Motor neuron (in vitro differentiated cells): ENCODE measurements around the gene CARMIL1. TPM values are rescaled to one million over a fixed set of nuclear protein-coding genes. Genes with fewer than 3 reads are reported as not detected.
A peak's percentile ranks its signal among the peaks of the same experiment; 100 is the strongest.

Experiments used
- ATAC-seq, 8 experiments: fragments of 200-7000 bp; cut with Tn5 transposase; replicated peaks in 6 of 8; 2 replicates each; pipeline ENCODE4 v1.8.0; 2021; ENCODE audit warnings: mild to moderate bottlenecking in 8 of 8, moderate library complexity in 8 of 8
- H3K27ac ChIP-seq, 2 donors: fragments of 250-450 bp; sonication (Bioruptor Pico); 2 replicates each; pipeline ENCODE4 v1.9.0; 2021; ENCODE audit warnings: antibody characterized with exemption in 2 of 2, mild to moderate bottlenecking in 2 of 2, moderate library complexity in 1 of 2
- H3K4me1 ChIP-seq, 2 donors: fragments of 250-450 bp; sonication (Bioruptor Pico); replicated peaks in 1 of 2; 2 replicates each; pipeline ENCODE4 v1.6.1; 2021; ENCODE audit warnings: antibody characterized with exemption in 2 of 2, mild to moderate bottlenecking in 2 of 2, moderate library complexity in 1 of 2
- H3K4me3 ChIP-seq, 5 donors: fragments of 250-450 bp; sonication (Bioruptor Pico); 2 replicates each; pipeline ENCODE4 v1.9.0; 2021; ENCODE audit warnings: antibody characterized with exemption in 5 of 5, mild to moderate bottlenecking in 5 of 5, moderate library complexity in 4 of 5
- WGBS, 10 experiments: fragments of 450-650 bp; shearing (Covaris generic); methylation state at CpG; one replicate each; pipeline ENCODE4 v1.0.0; 2022; 5-methylcytosine and 5-hydroxymethylcytosine counted together
- in situ Hi-C, 9 experiments: fragments of 400-800 bp; cut with MboI; loops; one replicate each; pipeline ENCODE4 v1.15.0; 2021; ENCODE audit warnings: low sequenced_read_pairs in 9 of 9, low pct_unique_long_range_greater_than_20kb in 2 of 9; ENCODE audit not compliant: unreplicated experiment in 9 of 9
- total RNA-seq, 8 experiments: library from RNA; unstranded; fragments of 300-600 nt; gene quantifications; 2 replicates each; pipeline versions ENCODE4 v1.2.3 to v1.2.4, GENCODE V29; 2022

CARMIL1 gene
- total RNA-seq, 8 experiments from 2014 or later = 1.7 to 52.5 (median 6.4) TPM

DNA sequence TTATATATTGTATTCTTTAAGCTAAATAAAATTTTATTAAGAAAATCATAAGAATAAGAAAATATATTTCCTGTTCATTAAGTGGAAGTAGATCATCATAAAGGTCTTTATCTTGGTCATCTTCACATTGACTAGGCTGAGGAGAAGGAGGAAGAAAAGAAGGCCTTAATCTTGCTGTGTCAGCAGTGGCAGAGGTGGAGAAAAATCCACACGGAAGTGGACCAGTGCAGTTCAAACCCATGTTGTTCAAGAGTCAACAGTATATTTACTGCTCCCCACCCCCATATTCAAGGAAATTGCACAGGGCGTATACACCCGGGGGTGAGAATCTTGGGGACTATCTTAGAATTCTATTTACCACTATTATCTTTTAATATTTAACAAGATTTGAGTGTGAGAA, 194.3 kb downstream of the CARMIL1 start:
- in situ Hi-C loops = no loop called here
- no peaks in the 10 kb centered on the region for H3K4me1 ChIP-seq
- no peak overlapping the region for H3K4me3 ChIP-seq
- WGBS, 10 experiments = 55 to 100% (median 92%) methylated on average over 1 to 3 of the region's 3 CpGs; no CpG with 5 or more reads in 1 of the 10 experiments
- no peak for ATAC-seq
- no peak overlapping the region for H3K27ac ChIP-seq

DNA sequence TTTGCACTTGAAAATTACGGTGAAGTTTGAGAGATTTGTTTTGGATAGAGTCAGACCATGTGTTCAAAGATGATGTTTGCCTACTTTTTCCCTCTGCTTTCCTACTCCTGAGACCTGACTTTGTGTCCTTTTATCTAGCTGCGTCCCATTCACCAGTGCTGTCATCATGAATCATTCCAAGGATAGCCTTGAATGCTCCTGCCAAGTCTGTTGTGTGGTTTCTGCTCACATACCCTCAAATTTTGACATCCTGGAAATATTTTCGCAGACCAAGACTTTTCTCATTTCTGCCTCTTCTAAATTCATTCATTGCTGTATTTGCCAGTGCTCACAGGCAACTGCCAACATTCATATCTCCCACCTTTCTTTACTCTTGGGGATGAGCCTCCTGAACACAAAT, 197.0 kb downstream of the CARMIL1 start:
- Histone ChIP-seq H3K4me3 (no peak overlapping the region), H3K27ac (no peak overlapping the region), H3K4me1 (no peaks in the 10 kb centered on the region)
- WGBS, 10 experiments = 47 to 96% (median 79%) methylated on average over 1 to 3 of the region's 3 CpGs
- ATAC-seq = no peak
- in situ Hi-C loops = loop anchor here in 2 of 9 experiments (25.0 kb wide), 1 partner anchor 214 kb away; no protein-coding TSS in a partner anchor

DNA sequence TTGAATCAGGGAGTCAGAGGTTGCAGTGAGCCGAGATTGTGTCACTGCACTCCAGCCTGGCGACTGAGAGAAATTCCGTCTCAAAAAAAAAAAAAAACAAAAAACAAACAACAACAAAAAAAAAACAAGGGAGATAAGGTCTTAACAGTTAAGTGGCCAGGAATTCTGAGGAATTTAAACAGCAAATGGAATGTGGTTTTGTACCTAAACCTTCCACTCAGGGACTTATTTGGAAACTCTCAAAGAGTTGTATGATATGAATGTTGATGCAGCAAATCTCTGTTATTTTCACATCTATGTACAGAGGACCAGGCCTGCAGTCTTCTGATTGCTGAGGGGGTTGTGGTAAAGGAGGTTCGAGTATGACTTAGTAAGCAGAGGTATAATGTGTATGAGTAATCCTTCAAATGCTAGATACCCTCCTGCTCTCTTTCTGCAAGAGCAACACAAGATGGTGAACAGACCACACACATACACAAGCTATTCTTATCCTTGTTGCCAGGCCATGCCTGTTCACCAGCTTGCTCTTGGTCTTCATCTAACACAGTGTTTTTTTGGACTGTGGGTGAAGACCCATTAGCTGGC, 197.9 kb downstream of the CARMIL1 start:
- in situ Hi-C loops = loop anchor here in 2 of 9 experiments (25.0 kb wide), 1 partner anchor 215 kb away; no protein-coding TSS in a partner anchor
- no peak for ATAC-seq

DNA sequence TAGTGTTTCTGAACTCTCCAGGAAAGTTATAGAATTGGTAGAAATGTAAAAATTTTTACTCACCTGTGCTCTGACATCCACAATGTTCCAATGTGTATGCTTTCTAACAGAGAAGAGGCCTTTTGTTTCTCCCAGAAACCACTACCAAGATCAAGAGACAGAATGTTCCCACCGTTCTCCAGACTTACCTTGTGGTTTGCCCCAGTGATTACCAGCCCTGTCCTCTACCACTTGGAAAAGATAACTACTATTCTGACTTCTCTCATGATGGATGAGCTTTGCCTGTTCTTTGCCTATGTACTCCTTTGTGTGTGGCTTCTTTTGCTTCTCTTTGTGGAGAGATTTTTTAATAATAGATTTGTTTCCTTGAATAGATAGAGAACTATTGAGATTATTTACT, 199.8 kb downstream of the CARMIL1 start:
- Histone ChIP-seq H3K4me1 (no peaks in the 10 kb centered on the region), H3K4me3 (no peak overlapping the region), H3K27ac (no peak overlapping the region)
- 27 to 100% (median 67%) methylated on average over 1 of the region's 1 CpG; no CpG with 5 or more reads in 5 of the 10 experiments for WGBS, 10 experiments
- in situ Hi-C loops = loop anchor here in 2 of 9 experiments (25.0 kb wide), 1 partner anchor 217 kb away; no protein-coding TSS in a partner anchor
- ATAC-seq = no peak

More for the DNA sequence above, 197.9 kb downstream of the CARMIL1 start:
- H3K27ac ChIP-seq = no peak overlapping the region
- H3K4me1 ChIP-seq = no peaks in the 10 kb centered on the region
- 44 to 100% (median 68%) methylated on average over 1 to 4 of the region's 4 CpGs; no CpG with 5 or more reads in 2 of the 10 experiments for WGBS, 10 experiments
- no peak overlapping the region for H3K4me3 ChIP-seq

DNA sequence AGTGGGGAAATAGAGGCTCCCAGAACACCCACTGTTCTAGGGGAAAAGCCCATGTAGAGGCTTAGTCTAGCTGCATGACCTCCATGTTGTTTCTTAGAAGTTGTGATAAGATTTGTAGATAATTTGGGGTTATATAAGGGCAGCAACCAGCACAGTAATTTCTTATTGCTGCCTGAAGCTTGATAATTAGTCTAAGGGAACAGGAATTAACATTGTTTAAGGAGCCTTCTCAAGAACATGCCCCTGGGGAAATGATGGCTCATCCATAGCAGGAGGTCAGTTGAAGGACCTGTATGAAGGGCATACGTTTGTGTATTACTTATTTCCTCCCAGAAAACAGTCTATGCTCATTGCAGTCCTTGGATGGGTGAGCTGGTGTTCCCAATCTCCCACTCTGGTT, 202.1 kb downstream of the CARMIL1 start:
- Histone ChIP-seq H3K27ac (no peak overlapping the region), H3K4me1 (no peaks in the 10 kb centered on the region), H3K4me3 (no peak overlapping the region)
- WGBS, 10 experiments = 83 to 100% (median 94%) methylated on average over 1 of the region's 1 CpG; no CpG with 5 or more reads in 4 of the 10 experiments
- no peak for ATAC-seq
- in situ Hi-C loops = loop anchor here in 3 of 9 experiments (10.0 to 25.0 kb wide), 2 partner anchors 206 to 219 kb away; partner anchors contain the start of gene CARMIL1 (in 1 of the 3)

DNA sequence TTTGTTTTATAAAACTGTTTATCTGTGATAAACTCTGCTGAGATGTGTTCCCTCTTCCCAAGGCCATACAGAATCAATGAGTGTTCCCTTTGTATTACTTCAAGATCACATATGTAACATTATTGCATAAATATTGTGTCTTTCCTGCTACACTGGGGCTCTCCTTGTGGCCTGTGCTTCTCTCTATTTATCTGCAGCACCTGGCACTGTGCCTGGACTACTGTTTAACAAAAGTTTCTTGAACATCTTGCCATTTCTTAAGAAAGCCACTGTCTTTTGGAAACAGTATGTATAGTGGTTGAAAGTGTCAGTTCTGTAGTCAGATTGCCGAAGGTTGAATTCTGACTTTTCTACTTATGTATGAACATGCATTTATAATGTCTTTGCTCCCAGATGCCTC, 203.8 kb downstream of the CARMIL1 start:
- no peak for ATAC-seq
- in situ Hi-C loops = loop anchor here in 3 of 9 experiments (10.0 to 25.0 kb wide), 2 partner anchors 208 to 221 kb away; partner anchors contain the start of gene CARMIL1 (in 1 of the 3)
- 86 to 100% (median 89%) methylated on average over 1 of the region's 1 CpG; no CpG with 5 or more reads in 6 of the 10 experiments for WGBS, 10 experiments
- Histone ChIP-seq H3K4me1 (no peaks in the 10 kb centered on the region), H3K27ac (no peak overlapping the region), H3K4me3 (no peak overlapping the region)

DNA sequence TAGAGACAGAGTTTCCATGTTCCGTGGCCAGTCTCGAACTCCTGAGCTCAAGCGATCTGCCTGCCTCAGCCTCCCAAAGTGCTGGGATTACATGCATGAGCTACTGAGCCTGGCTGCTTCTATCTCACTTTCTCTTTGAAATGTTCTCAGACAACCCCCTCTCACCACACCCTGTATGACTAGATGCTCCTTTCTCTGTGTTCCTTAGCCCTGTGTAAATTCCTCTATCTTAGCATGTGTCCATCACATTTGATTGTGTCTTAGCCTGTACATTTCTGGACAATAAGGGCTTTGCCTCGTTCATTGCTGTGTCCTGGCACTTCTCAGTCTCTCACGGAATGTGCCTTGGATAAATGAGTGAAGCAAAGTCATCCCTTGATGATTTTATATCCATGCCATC, 204.8 kb downstream of the CARMIL1 start:
- ATAC-seq = peak in 3 of 8 experiments; percentile 76 to 89 (median 80)
- Histone ChIP-seq H3K27ac (no peak overlapping the region), H3K4me1 (no peaks in the 10 kb centered on the region), H3K4me3 (no peak overlapping the region)
- in situ Hi-C loops = loop anchor here in 3 of 9 experiments (10.0 to 25.0 kb wide), 2 partner anchors 209 to 222 kb away; partner anchors contain the start of gene CARMIL1 (in 1 of the 3)
- 66 to 100% (median 88%) methylated on average over 2 to 5 of the region's 5 CpGs; no CpG with 5 or more reads in 3 of the 10 experiments for WGBS, 10 experiments

DNA sequence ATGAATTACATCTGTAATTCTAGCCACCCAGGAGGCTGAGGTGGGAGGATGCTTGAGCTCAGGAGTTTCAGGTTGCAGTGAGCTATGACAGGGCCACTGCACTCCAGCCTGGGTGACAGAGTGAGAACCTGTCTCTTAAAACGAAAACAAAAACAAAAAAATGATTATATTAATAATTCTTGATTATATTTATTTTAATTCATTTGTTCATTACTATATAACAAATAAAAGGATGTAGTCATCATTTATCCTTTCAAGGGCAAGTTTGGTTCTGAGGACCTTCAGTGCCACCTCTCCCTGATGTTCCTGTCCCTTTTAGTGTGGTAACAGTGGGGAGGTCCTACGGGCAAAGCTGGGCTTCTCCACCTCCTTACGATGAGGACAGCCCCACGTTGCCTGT, 205.7 kb downstream of the CARMIL1 start:
- Histone ChIP-seq H3K4me3 (no peak overlapping the region), H3K4me1 (no peaks in the 10 kb centered on the region), H3K27ac (no peak overlapping the region)
- in situ Hi-C loops = loop anchor here in 3 of 9 experiments (10.0 to 25.0 kb wide), 2 partner anchors 210 to 223 kb away; partner anchors contain the start of gene CARMIL1 (in 1 of the 3)
- WGBS, 10 experiments = 63 to 100% (median 83%) methylated on average over 1 to 4 of the region's 4 CpGs; no CpG with 5 or more reads in 1 of the 10 experiments
- no peak for ATAC-seq

DNA sequence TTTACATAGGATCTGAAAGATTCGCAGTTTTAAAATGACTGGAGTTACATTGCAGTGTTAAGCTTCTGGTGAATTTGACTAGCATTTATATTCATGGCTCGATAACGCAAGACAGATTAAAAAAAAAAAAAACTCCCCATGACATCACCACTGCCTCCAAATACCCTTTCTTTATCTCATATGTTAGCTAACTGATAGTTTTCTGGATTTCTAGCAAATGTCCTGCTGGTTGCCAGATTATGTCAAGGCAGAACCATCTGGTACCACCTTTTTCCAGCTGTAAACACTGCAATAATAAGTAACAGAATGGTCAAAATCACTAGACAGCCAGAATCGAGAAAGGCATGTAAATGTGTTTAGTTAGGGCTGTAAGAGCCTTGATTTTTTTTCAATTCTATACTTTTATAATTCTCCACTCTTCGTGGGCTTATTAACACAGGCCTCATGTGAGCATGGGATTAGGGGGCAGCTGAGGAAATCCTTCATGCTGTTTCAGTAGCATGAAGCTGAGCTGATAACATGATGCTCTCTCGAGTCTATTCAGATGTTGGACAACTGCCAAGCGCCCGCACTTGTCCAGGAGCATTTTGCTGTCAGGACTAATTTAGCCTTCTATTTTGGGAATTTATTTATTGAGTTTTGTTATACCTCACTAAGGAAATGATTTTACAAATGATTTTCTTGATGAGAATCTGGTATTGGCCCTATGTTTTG, 206.8 kb downstream of the CARMIL1 start:
- ATAC-seq = peak in 3 of 8 experiments; percentile 48 to 66 (median 56)
- H3K27ac ChIP-seq = no peak overlapping the region

DNA sequence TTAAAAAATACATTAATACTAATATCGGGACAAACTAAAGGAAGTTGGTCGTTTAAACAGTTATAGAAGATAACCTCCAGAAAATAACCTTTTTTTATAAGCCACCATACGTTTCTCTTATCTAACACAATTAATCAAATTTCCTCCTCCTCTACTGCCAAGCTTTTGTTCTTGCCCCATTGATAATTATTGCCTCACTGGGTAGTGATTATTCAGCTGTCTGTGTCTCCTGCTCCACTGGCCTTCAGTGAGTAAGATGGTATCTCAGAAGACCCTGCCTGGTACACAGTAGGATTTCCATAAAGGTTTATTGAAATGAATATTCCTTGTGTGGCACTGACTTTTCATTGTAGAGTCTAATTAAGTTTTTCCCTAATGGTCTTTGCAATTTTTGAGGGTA, 207.4 kb downstream of the CARMIL1 start:
- Histone ChIP-seq H3K4me3 (no peak overlapping the region), H3K27ac (no peak overlapping the region), H3K4me1 (no peaks in the 10 kb centered on the region)
- ATAC-seq = peak in 1 of 8 experiments; percentile 39
- in situ Hi-C loops = loop anchor here in 3 of 9 experiments (10.0 to 25.0 kb wide), 2 partner anchors 212 to 224 kb away; partner anchors contain the start of gene CARMIL1 (in 1 of the 3)
- 17 to 83% (median 67%) methylated on average over 1 to 3 of the region's 3 CpGs; no CpG with 5 or more reads in 2 of the 10 experiments for WGBS, 10 experiments

More for the DNA sequence above, 206.8 kb downstream of the CARMIL1 start:
- WGBS, 10 experiments = 21 to 94% (median 73%) methylated on average over 2 to 8 of the region's 8 CpGs; no CpG with 5 or more reads in 1 of the 10 experiments
- Histone ChIP-seq H3K4me1 (no peaks in the 10 kb centered on the region), H3K4me3 (no peak overlapping the region)
- in situ Hi-C loops = loop anchor here in 3 of 9 experiments (10.0 to 25.0 kb wide), 2 partner anchors 211 to 224 kb away; partner anchors contain the start of gene CARMIL1 (in 1 of the 3)

DNA sequence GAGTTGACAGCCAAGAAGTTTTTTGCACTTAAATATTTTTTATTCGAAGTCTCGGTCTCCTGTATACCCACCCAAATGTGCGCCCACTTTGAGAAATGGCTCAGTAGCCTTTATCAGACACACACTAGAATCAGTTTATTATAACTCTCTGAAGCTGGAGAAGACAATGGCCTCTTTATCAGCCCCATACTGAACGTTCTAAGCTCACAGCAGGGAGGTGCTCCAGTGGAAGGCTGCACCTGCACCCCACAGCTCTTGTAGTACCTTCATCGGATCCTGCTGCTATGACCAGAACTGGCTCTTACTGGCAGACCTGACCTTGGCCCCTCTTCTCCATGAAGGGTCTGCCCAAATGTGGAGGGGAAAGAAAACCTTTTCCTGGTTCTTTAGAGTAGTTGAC, 207.8 kb downstream of the CARMIL1 start:
- H3K4me3 ChIP-seq = no peak overlapping the region
- in situ Hi-C loops = loop anchor here in 3 of 9 experiments (10.0 to 25.0 kb wide), 2 partner anchors 212 to 225 kb away; partner anchors contain the start of gene CARMIL1 (in 1 of the 3)
- no peaks in the 10 kb centered on the region for H3K4me1 ChIP-seq
- no peak for ATAC-seq
- no peak overlapping the region for H3K27ac ChIP-seq
- WGBS, 10 experiments = 70 to 85% (median 80%) methylated on average over 2 to 5 of the region's 5 CpGs; no CpG with 5 or more reads in 2 of the 10 experiments

DNA sequence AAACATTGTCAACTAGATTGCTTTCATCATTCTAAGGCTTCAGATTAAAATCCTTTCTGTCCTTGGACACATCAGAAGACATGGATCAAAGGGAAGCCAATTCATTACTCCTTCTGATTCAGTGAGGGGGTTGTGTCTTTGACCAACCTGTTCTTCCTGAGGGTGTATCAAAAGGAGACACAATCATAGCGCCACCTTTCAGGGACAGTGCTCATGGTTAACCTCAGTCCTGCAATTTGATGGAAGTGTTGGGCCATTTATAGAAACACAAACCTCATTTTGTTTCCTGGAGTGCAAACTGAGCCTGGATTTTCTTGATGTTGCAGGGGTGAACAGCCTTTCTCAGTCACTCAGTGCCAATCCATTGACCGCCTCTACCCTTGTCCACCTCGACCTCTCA, 209.0 kb downstream of the CARMIL1 start:
- no peaks in the 10 kb centered on the region for H3K4me1 ChIP-seq
- WGBS, 10 experiments = 93 to 100% (median 100%) methylated on average over 1 to 3 of the region's 3 CpGs
- no peak overlapping the region for H3K4me3 ChIP-seq
- no peak overlapping the region for H3K27ac ChIP-seq
- in situ Hi-C loops = loop anchor here in 3 of 9 experiments (10.0 to 25.0 kb wide), 2 partner anchors 213 to 226 kb away; partner anchors contain the start of gene CARMIL1 (in 1 of the 3)
- ATAC-seq = no peak
